Eye (tissue), 1 donor: ENCODE data around the gene DNAJC2.

ENCODE experiments used
- DNase-seq: peaks from one replicate; pipeline ENCODE4 v3.0.0-alpha.2; 2015

DNAJC2 gene

GRCh38 chr7:103344453-103345149, at the start of gene DNAJC2:
Gene DNAJC2, minus strand, starts transcription at chr7:103344767. Its CDS starts 145 bp downstream, at chr7:103344622.
- peak; percentile 96 for DNase-seq

GRCh38 chr7:103391976-103392375, 47.4 kb upstream of the DNAJC2 start:
- DNase-seq = no peak

- DNase-seq = no peak
Observed at GRCh38 chr7:103391150-103391549, 46.6 kb upstream of the DNAJC2 start.

- no peak for DNase-seq
Observed at GRCh38 chr7:103389263-103389662, 44.7 kb upstream of the DNAJC2 start.

GRCh38 chr7:103388469-103389140, 44.0 kb upstream of the DNAJC2 start:
- DNase-seq = no peak

- DNase-seq = no peak
Observed at GRCh38 chr7:103387242-103387641, 42.7 kb upstream of the DNAJC2 start.

GRCh38 chr7:103382032-103382402, 37.5 kb upstream of the DNAJC2 start:
- no peak for DNase-seq

- DNase-seq = no peak
Observed at GRCh38 chr7:103381280-103382031, 36.9 kb upstream of the DNAJC2 start.

- DNase-seq = no peak
Observed at GRCh38 chr7:103380395-103381191, 36.0 kb upstream of the DNAJC2 start.

GRCh38 chr7:103379270-103379975, 34.9 kb upstream of the DNAJC2 start:
- DNase-seq = no peak

GRCh38 chr7:103373866-103374643, 29.5 kb upstream of the DNAJC2 start:
- DNase-seq = no peak

GRCh38 chr7:103369432-103369831, 24.9 kb upstream of the DNAJC2 start:
- DNase-seq = no peak

GRCh38 chr7:103349805-103350204, 5.2 kb upstream of the DNAJC2 start:
- DNase-seq = no peak

- no peak for DNase-seq
Observed at GRCh38 chr7:103348959-103349358, 4.4 kb upstream of the DNAJC2 start.

GRCh38 chr7:103348452-103348851, 3.9 kb upstream of the DNAJC2 start:
- no peak for DNase-seq

- DNase-seq = peak; percentile 97
Observed at GRCh38 chr7:103347507-103348267, 3.1 kb upstream of the DNAJC2 start, which contains the start of gene PSMC2. Gene PSMC2, plus strand, starts transcription at chr7:103347643. Its CDS starts 69 bp downstream, at chr7:103347712.

- DNase-seq = no peak
Observed at GRCh38 chr7:103346396-103346795, 1.8 kb upstream of the DNAJC2 start.

- DNase-seq = peak; percentile 57
Observed at GRCh38 chr7:103343758-103344452, 662 bp downstream of the DNAJC2 start.

GRCh38 chr7:103343332-103343731, 1.2 kb downstream of the DNAJC2 start:
- DNase-seq = no peak

GRCh38 chr7:103341466-103341865, 3.1 kb downstream of the DNAJC2 start:
- no peak for DNase-seq
